Smooth muscle cell (in vitro differentiated cells): ENCODE results near the gene MRAP. TPM values are rescaled to one million over a fixed set of nuclear protein-coding genes. Genes with fewer than 3 reads are reported as not detected.

Experiments used
- DNase-seq: peaks from one replicate; lab custom pipeline; 2025; ENCODE audit not compliant: unreplicated experiment; lab: John Stamatoyannopoulos, UW
- H2AFZ ChIP-seq: fragments of 200-600 bp; sonication (generic); 2 replicates; pipeline ENCODE4 v1.6.0; 2016; ENCODE audit warnings: antibody characterized with exemption, low read depth, mild to moderate bottlenecking
- H3F3A ChIP-seq: fragments of 200-600 bp; sonication (generic); 2 replicates; pipeline ENCODE4 v1.6.0; 2017; ENCODE audit warnings: antibody characterized with exemption, low read depth
- H3K27ac ChIP-seq: fragments of 200-600 bp; sonication (generic); 2 replicates; pipeline ENCODE4 v1.5.1; 2016; ENCODE audit warnings: low read depth, mild to moderate bottlenecking
- H3K27me3 ChIP-seq: fragments of 200-600 bp; sonication (generic); 2 replicates; pipeline ENCODE4 v1.6.1; 2016; ENCODE audit warnings: low read depth, mild to moderate bottlenecking
- H3K36me3 ChIP-seq: fragments of 200-600 bp; sonication (generic); 2 replicates; pipeline ENCODE4 v1.5.1; 2016; ENCODE audit warnings: low read depth
- H3K4me1 ChIP-seq: fragments of 200-600 bp; sonication (generic); 2 replicates; pipeline ENCODE4 v1.5.1; 2016; ENCODE audit warnings: low read depth
- H3K4me2 ChIP-seq: fragments of 200-600 bp; sonication (generic); 2 replicates; pipeline ENCODE4 v1.6.0; 2016; ENCODE audit warnings: mild to moderate bottlenecking
- H3K4me3 ChIP-seq: fragments of 200-600 bp; sonication (generic); 2 replicates; pipeline ENCODE4 v1.5.1; 2016; ENCODE audit warnings: mild to moderate bottlenecking
- H3K79me2 ChIP-seq: fragments of 200-600 bp; sonication (generic); 2 replicates; pipeline ENCODE4 v1.6.0; 2016; ENCODE audit warnings: low read depth, mild to moderate bottlenecking
- H3K9ac ChIP-seq: fragments of 200-600 bp; sonication (generic); 2 replicates; pipeline ENCODE4 v1.6.0; 2016; ENCODE audit warnings: low read depth
- H3K9me3 ChIP-seq: fragments of 200-600 bp; sonication (generic); replicated peaks from 2 replicates; pipeline ENCODE4 v1.5.1; 2016; ENCODE audit warnings: low read depth
- H4K20me1 ChIP-seq: fragments of 200-600 bp; sonication (generic); 2 replicates; pipeline ENCODE4 v1.6.0; 2016; ENCODE audit warnings: low read depth
- WGBS: methylation state at CpG from one replicate; pipeline ENCODE4 v1.1.7; 2016; ENCODE audit warnings: low lambda C conversion rate; 5-methylcytosine and 5-hydroxymethylcytosine counted together
- polyA plus RNA-seq: library from polyadenylated mRNA; unstranded; fragments of >200 nt; fragmentation: Nextera tagmentation; extraction: Ambion mirVana; gene quantifications from 2 replicates; pipeline ENCODE4 v1.2.1, GENCODE V29; 2016
- total RNA-seq: library from RNA; depleted of rRNA; stranded (reverse); fragments of >200 nt; gene quantifications from 2 replicates; pipeline ENCODE4 v1.2.3, GENCODE V29; 2014
- TF ChIP-seq, protein P1 (sequence below): fragments of 200-600 bp; sonication (generic); IDR thresholded peaks from 2 replicates; pipeline ENCODE4 v1.5.1; 2017; ENCODE audit warnings: borderline replicate concordance, mild to moderate bottlenecking, antibody characterized with exemption; ENCODE audit not compliant: insufficient read depth, poor library complexity, severe bottlenecking

MRAP gene
- total and polyA plus RNA-seq, 2 experiments from 2014 or later = not detected

DNA sequence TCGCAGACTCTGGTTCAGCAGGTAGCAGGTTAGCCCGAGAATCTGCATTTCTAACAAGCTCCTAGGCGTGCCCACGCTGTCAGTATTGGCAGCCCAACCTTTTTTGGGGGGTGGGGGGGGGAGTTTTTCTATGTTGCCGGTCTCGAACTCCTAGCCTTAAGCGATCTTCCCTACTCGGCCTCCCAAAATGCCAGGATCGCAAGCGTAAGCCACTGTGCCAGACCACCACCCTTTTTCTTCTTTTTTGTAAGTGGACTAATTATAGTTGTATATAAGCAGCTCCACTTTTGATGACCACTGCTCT lies 19.3 kb upstream of the MRAP start:
- no peaks in the 10 kb centered on the region for H4K20me1 ChIP-seq
- peak overlapping the region; percentile 84 for H3K4me2 ChIP-seq
- H3K4me1 ChIP-seq = peaks cover 14% of the 10 kb centered on the region
- no peak for DNase-seq
- no peaks in the 10 kb centered on the region for H3K27me3 ChIP-seq
- H3K4me3 ChIP-seq = peak overlapping the region; percentile 79
- peak overlapping the region; percentile 77 for H3K9ac ChIP-seq
- H2AFZ ChIP-seq = peak overlapping the region; percentile 43
- H3K79me2 ChIP-seq = peaks cover 16% of the 10 kb centered on the region
- 23% methylated on average over 10 of the region's 10 CpGs for WGBS
- TF ChIP-seq, protein P1, sequence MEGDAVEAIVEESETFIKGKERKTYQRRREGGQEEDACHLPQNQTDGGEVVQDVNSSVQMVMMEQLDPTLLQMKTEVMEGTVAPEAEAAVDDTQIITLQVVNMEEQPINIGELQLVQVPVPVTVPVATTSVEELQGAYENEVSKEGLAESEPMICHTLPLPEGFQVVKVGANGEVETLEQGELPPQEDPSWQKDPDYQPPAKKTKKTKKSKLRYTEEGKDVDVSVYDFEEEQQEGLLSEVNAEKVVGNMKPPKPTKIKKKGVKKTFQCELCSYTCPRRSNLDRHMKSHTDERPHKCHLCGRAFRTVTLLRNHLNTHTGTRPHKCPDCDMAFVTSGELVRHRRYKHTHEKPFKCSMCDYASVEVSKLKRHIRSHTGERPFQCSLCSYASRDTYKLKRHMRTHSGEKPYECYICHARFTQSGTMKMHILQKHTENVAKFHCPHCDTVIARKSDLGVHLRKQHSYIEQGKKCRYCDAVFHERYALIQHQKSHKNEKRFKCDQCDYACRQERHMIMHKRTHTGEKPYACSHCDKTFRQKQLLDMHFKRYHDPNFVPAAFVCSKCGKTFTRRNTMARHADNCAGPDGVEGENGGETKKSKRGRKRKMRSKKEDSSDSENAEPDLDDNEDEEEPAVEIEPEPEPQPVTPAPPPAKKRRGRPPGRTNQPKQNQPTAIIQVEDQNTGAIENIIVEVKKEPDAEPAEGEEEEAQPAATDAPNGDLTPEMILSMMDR = no peak
- H3F3A ChIP-seq = no peaks in the 10 kb centered on the region
- no peaks in the 10 kb centered on the region for H3K36me3 ChIP-seq
- peak overlapping the region; percentile 25 for H3K27ac ChIP-seq
- no peaks in the 10 kb centered on the region for H3K9me3 ChIP-seq

DNA sequence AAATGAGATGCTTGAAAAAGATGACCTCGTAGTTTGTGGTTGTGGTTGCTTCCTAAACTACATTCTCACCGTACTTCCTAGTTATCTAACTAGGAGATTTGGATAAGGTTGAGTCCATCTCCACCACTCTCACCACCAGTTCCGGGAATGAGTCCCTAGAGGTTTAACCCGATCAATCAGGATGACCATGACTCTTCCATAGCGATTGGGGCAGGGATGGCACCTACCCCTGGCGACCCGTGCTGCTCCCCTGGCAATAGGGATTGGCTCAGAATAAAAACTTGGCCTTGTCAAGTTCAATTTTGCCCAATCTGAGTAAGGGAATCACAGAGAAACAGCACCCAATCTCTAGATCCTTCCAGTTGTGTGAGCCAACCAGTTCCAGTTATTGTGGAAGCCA lies 17.1 kb upstream of the MRAP start:
- Histone ChIP-seq H3F3A (no peaks in the 10 kb centered on the region), H3K36me3 (no peaks in the 10 kb centered on the region), H3K9ac (no peak overlapping the region), H2AFZ (no peak overlapping the region), H3K4me1 (peaks cover 14% of the 10 kb centered on the region), H3K27me3 (no peaks in the 10 kb centered on the region), H3K79me2 (peaks cover 12% of the 10 kb centered on the region), H3K9me3 (no peaks in the 10 kb centered on the region), H3K4me2 (no peak overlapping the region), H3K4me3 (no peak overlapping the region), H3K27ac (no peak overlapping the region), H4K20me1 (no peaks in the 10 kb centered on the region)
- TF ChIP-seq, protein P1 = no peak
- whole genome bisulfite sequencing = 88% methylated on average over 7 of the region's 7 CpGs
- no peak for DNase-seq

DNA sequence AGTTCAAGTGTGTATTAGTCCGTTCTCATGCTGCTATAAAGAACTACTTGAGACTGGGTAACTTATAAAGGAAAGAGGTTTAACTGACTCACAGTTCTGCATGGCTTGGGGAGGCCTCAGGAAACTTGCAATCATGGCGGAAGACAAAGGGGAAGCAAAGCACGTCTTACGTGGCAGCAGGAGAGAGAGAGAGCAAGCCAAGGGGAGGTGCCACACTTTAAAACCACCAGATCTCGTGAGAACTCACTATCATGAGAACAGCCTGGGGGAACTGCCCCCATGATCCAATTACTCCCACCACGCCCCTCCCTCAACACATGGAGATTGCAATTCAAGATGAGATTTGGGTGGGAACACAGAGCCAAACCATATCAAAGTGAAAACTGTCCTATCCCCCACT lies 15.7 kb upstream of the MRAP start:
- H3K27me3 ChIP-seq = no peaks in the 10 kb centered on the region
- H3F3A ChIP-seq = no peaks in the 10 kb centered on the region
- no peak overlapping the region for H3K27ac ChIP-seq
- no peaks in the 10 kb centered on the region for H3K9me3 ChIP-seq
- no peak overlapping the region for H3K4me3 ChIP-seq
- no peaks in the 10 kb centered on the region for H3K36me3 ChIP-seq
- peaks cover 8% of the 10 kb centered on the region for H3K4me1 ChIP-seq
- no peaks in the 10 kb centered on the region for H4K20me1 ChIP-seq
- no peak overlapping the region for H3K9ac ChIP-seq
- DNase-seq = no peak
- peaks cover 4% of the 10 kb centered on the region for H3K79me2 ChIP-seq
- TF ChIP-seq, protein P1 = no peak
- WGBS = 83% methylated on average over 6 of the region's 6 CpGs
- no peak overlapping the region for H3K4me2 ChIP-seq
- no peak overlapping the region for H2AFZ ChIP-seq

DNA sequence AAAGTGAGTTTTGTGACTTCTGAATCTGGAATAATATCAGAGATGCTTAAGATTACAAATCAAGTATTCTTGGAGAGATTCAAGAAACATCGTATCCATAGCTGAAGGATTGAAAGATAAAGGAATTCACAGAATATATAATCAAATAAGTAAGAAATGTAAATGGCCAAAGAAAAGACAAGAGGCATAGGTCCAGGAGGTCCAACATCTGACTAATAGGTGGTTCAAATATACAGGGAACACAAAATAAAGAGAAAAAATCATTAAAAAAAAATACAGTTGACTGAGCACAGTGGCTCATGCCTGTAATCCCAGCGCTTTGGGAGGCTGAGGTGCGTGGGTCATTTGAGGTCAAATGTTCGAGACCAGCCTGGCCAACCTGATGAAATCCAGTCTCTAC lies 13.2 kb upstream of the MRAP start:
- H2AFZ ChIP-seq = no peak overlapping the region
- no peaks in the 10 kb centered on the region for H3K36me3 ChIP-seq
- no peaks in the 10 kb centered on the region for H3K4me1 ChIP-seq
- no peak overlapping the region for H3K4me2 ChIP-seq
- no peaks in the 10 kb centered on the region for H4K20me1 ChIP-seq
- WGBS = 95% methylated on average over 4 of the region's 4 CpGs
- H3F3A ChIP-seq = no peaks in the 10 kb centered on the region
- no peaks in the 10 kb centered on the region for H3K9me3 ChIP-seq
- no peaks in the 10 kb centered on the region for H3K27me3 ChIP-seq
- no peaks in the 10 kb centered on the region for H3K79me2 ChIP-seq
- H3K9ac ChIP-seq = no peak overlapping the region
- TF ChIP-seq, protein P1 = no peak
- DNase-seq = no peak
- H3K27ac ChIP-seq = no peak overlapping the region
- no peak overlapping the region for H3K4me3 ChIP-seq
